Ovary (tissue), 3 donors: Measurements from ENCODE around the gene SPAG16.

Source experiments
- EP300 ChIP-seq: sonication (generic); formaldehyde crosslinking; IDR thresholded peaks from one replicate; pipeline ENCODE4 v1.6.1; 2017; ENCODE audit warnings: antibody characterized with exemption
- POLR2A ChIP-seq: fragments of 450-650 bp; IDR thresholded peaks from one replicate; pipeline ENCODE4 v1.6.1; 2017; ENCODE audit warnings: antibody characterized with exemption, mild to moderate bottlenecking, moderate library complexity
- TF ChIP-seq, protein P1 (sequence below), 3 donors: fragments of 450-650 bp in 2 of 3; fragments of 200-600 bp in 1 of 3; IDR thresholded peaks; one replicate each; pipeline versions ENCODE4 v1.5.1 to v1.8.0; 2016 to 2022; ENCODE audit warnings: antibody characterized with exemption in 3 of 3, mild to moderate bottlenecking in 1 of 3
- donor health status: DM: no; HTN: no; CAD: no.

DNA sequence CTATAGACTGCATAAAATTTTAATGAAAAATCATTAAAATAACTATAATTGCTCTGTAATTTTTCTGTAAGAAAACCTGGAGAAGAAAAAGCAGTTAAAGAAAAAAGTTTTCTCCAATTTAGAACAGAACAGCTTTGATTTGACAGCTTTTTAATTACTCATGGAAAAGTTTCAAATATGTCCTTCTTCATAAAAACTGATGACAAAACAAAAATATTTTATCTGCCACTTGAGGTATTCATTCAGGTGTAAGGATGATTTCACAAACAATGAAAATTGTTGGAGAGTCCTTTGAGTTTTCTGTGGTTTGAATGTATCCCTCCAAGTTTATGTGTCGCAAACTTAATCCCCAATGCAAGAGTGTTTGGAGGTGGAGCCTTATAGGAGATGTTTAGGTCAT lies 824.3 kb downstream of the SPAG16 start:
- TF ChIP-seq, protein P1, sequence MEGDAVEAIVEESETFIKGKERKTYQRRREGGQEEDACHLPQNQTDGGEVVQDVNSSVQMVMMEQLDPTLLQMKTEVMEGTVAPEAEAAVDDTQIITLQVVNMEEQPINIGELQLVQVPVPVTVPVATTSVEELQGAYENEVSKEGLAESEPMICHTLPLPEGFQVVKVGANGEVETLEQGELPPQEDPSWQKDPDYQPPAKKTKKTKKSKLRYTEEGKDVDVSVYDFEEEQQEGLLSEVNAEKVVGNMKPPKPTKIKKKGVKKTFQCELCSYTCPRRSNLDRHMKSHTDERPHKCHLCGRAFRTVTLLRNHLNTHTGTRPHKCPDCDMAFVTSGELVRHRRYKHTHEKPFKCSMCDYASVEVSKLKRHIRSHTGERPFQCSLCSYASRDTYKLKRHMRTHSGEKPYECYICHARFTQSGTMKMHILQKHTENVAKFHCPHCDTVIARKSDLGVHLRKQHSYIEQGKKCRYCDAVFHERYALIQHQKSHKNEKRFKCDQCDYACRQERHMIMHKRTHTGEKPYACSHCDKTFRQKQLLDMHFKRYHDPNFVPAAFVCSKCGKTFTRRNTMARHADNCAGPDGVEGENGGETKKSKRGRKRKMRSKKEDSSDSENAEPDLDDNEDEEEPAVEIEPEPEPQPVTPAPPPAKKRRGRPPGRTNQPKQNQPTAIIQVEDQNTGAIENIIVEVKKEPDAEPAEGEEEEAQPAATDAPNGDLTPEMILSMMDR (IDR thresholded peaks at IDR 0.05) = no peak
- TF ChIP-seq POLR2A (no peak), EP300 (no peak)
